NCI-H446 treated with DMSO at 0.1 percent for 48 hours (cell line): ENCODE measurements around the gene DPY19L2.
"Not testable (repeated sequence)": the region's sequence is repeated elsewhere in the genome, so short reads cannot be mapped to it uniquely, and the experiment has no call there.

Experiments
- DNase-seq: peaks from one replicate; lab custom pipeline; 2025; lab: John Stamatoyannopoulos, UW

Gene DPY19L2

DNA sequence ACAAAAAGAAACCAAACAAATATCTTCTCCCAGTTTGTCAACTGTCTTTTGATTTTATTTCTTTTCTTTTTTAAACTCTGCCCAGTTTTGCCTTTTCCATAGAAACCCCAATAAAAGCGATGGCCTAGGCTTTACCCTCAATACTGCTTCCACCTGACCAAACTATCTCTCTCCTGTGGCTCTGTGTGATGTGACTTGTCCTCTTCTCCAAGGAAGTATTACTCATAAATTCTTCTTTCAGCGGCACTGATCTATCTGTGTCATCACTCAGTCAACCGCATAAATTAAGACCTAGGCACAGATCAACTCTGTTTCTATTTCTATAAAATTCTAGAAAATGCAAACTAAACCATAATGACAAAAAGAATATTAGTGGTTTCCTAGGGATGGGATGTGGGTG is 9.8 kb downstream of the DPY19L2 start:
- not testable (repeated sequence) for DNase-seq

DNA sequence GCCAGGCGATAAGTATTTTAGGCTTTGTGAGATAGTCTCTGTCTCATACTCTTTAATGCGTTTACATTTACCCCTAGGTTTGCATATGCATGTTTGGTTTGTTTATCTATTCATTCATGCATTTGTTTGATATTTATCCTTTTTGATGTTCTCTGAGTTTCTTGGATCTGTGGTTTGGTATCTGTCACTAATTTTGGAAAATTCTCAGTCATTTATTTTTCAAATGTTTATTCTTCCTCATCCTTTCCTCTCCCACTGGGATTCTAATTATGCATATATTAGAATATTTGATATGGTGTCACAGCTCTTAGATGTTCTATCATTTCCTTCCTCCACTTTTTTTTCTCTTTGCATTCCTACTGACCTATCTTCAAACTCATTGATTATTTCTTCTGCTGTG is 11.9 kb downstream of the DPY19L2 start:
- not testable (repeated sequence) for DNase-seq

DNA sequence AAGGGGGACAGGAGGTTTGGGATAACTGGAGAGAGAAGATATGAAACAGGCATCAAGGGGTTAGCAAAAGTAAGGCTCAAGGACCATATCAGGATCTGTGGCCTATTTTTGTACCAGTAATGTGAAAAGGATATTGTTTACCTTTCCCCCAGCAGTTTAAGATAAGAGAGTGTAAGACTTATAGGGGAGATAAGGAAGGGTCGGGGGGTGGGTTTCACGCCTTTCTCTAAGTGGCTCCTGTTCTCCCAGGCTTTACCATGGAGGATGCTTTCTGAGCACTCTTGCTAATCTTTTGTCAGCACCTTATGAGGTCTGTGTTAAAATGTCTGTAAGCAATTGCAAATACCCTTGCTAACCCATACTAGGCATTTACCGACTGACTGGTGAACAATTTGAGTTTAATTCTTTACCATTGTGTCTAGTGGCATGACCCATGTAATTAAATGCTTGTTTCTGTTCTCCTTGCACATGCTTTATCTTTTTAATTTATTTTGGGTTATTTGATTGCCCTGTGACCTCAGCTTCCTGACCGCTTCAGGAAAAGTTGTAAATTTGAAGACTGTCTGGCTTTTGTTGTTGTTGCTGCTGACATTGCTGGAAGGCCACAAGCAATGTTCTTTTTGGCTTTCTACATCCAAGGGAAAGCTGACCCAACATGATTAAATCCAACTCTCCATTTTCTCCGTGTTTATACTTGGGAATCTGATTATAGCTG is 12.6 kb downstream of the DPY19L2 start:
- not testable (repeated sequence) for DNase-seq

DNA sequence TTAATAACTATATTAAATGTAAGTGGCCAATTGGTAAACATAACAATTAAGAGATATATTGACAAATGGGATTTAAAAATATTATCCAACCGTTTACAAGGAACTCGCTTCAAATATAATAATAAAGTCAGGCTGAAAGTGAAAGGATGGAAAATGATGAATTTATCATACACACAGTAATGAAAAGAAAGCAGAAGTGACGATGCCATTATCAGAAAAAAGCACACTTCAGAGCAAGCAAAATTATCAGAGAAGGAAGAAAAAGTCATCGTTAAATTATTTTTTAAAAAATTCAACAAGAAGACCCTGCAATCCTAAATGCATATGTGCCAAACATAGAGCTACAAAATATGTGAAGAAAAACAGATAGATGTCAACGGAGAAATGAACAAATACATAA is 13.8 kb downstream of the DPY19L2 start:
- not testable (repeated sequence) for DNase-seq

DNA sequence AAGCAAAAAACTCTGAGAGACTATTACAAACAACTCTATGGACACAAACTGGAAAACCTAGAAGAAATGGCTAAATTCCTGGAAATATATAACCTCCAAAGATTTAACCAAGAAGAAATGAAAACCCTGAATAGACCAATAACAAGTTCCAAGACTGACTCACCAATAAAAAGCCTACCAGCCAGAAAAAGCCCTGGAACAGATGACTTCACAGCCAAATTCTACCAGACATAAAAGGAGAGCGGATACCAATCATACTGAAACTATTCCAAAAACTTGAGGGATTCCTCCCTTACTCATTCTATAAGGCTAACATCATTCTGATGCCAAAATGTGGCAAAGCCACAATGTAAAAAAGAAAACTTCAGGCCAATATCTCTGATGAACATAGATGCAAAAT is 18.8 kb downstream of the DPY19L2 start:
- DNase-seq = not testable (repeated sequence)

DNA sequence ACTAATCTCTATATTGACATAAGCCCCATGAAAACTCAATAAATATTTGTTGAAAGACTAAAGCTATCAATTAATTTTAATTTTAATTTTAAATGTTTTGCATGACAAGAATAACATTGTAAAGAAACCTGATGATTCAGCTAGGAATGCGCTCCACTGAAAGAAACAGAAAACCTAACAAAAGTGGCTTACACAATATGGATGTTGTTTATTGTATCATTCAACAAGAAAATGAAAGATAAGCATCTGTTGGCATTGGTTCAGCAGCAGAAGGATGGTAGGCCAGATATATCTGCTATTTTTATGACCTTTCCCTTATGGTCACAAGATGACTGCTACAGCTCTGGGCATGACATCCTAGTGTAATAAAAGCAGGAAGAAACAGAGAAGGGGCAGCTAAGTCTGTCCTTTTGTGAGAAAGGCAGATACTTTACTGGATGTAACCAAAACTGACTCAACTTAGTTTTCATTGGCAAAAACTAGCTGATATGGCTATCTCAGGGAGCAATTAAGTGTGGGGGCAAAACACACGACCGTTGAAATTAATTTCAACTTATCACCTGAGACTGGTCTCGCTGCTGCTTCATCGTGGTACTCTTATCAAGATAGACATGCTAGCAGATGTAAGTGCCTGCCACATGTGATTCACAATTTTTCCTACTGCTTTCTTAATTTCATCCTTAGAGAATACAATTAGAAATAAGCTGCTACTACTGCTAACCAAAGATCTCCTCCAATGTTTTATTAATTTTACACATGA is 24.7 kb downstream of the DPY19L2 start:
- DNase-seq = not testable (repeated sequence)

DNA sequence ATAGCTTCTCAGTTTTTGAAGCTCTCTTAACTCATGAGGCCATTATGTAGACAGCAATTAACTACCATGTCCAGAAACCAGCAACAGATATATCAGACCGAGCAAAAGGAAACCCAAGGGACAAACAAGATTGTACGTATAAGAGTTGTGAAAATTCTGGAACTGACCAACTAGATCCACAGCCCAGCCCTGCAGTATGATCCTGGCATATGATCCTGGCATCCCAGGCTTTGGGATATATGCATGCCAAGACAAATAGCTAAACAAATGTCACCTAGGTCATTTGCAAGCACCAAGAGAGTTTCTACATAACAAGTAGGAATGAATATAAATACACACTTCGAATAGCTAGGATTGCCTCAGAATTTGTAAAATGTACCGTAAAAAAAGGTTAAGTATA is 44.0 kb downstream of the DPY19L2 start:
- not testable (repeated sequence) for DNase-seq

DNA sequence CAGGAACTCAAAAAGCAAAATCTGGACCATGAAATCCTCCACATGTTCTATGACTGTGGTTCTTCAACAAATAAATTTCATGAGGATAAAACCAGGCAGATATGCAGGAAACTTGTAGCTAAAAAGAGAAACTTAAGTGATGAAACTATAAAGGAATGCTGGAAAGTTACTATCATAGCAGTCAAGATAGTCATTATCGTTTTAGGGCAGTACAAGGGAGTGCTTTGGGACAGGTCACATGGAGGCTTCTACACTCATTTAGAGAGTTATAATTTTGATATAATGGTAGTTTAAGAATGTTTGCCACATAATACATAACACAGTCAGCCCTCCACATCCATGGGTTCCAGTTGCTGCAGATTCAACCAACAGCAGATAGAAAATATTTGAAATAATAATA is 52.7 kb downstream of the DPY19L2 start:
- DNase-seq = not testable (repeated sequence)

DNA sequence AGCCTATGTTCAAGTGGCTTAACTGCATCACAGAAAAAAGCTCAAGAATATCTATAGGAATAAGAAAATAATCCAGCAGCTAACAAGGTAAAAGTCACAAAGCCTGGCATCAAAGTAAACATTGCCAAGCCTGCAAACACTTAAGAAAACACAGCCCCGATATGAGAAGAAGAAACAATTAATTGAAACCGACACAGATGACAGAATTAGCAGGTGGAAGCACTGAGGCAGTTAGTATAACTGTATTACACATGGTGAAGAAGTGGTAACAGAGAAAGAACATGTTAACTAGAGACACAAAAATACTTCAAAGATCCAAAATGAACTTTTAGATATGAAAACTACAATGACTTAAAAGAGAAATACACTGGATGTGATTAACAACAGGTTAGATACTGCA is 57.0 kb downstream of the DPY19L2 start:
- not testable (repeated sequence) for DNase-seq

DNA sequence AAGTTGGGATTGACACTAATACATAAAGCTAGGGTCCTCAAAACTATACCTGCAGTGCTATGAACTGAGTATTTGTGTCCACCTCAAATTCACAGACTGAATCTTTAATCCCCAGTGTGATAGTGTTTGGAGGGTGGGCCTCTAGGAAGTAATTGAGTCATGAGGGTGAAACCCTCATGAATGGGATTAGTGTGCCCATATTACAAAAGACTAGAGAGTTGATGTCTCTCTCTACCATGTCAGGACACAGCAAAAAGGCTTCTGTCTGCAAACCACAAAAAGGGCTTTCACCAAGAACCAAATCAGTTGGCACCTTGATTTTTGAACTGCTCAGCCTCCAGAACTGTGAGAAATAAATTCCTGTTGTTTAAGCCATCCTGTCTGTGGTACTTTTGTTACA is 59.0 kb downstream of the DPY19L2 start:
- not testable (repeated sequence) for DNase-seq

DNA sequence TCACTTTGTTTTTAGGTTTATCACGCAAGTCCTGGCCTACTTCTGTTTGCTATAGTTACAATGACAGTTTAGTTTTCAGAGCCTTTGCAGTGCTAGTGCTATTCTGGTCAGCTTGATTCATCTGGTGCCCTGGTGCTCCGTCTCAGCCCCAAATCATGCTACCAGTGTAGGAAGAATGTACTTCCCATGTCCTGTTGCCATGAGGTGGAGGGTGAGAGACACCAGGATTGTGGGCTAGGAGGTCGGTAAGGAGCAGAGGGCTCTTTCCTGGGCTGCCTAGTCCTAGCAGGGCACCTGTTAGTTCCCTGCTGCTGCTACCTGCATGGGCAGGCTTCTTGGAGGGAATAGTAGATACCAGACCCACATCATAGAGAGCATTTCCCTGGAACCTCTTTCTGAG is 63.3 kb downstream of the DPY19L2 start:
- DNase-seq = not testable (repeated sequence)

DNA sequence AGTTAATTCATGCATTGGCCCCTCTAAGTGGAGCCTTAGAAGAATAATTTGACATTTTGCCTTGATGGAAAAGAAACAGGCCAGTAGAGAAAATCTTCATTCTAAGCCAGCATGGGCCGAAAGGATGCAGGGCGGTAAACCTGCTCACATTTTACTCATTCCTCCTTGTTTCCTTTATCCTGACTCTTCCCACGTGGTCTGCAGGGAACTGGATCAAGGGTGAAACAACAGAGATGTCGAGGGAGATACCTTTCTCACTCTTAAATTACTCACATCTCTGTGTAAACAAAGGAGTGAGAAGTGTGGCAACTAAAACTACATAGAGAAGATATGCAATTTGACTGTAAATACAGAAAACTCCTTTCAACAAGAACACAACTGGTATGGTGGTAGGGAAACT is 73.5 kb downstream of the DPY19L2 start:
- DNase-seq = not testable (repeated sequence)

DNA sequence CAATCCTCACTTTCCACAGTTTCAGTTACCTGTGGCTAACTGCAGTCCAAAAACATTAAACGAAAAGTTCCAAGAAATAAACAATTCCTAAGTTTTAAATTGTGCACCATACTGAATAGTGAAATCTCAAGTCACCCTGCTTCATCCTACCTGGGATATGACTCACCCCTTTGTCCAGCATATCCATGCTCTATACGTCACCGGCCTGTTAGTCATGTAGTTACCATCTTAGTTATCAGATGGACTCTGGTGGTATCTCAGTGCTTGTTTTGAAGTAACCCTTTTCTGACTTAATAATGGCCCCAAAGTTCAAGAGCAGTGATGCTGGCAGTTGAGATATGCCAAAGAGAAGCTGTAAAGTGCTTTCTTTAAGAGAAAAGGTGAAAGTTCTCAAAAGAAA is 83.9 kb downstream of the DPY19L2 start:
- DNase-seq = not testable (repeated sequence)

DNA sequence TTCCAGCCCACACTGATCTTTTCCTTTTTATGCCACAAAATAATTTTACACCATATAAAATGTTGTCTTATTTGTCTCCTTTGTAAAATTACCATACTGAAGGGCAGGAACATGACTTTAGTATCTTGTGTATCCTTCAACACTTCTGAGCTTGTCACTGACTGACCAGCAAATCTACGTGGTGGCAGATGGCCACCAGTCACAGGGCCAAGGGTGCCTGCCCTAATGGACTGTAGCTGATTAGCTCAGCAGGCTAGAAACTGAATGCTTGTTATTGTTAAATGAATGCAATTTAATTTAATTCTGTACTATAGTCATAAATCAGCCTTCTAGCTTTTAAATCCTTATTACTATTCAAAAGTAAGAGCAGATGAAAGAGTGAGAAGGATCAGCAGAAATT is 85.0 kb downstream of the DPY19L2 start:
- DNase-seq = not testable (repeated sequence)

DNA sequence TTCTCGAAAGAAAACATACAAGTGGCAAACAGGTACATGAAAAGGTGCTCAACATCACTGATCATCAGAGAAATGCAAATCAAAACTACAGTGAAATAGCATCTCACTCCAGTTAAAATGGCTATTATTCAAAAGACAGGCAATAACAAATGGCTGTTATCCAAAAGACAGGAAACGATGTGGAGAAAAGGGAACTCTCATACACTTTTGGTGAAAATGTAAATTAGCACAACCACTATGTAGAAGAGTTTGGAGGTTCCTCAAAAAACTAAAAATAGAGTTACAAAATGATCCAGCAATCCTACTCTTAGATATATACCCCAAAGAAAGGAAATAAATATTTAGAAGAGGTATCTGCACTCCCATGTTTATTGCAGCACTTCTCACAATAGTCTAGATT is 90.7 kb downstream of the DPY19L2 start:
- DNase-seq = not testable (repeated sequence)

DNA sequence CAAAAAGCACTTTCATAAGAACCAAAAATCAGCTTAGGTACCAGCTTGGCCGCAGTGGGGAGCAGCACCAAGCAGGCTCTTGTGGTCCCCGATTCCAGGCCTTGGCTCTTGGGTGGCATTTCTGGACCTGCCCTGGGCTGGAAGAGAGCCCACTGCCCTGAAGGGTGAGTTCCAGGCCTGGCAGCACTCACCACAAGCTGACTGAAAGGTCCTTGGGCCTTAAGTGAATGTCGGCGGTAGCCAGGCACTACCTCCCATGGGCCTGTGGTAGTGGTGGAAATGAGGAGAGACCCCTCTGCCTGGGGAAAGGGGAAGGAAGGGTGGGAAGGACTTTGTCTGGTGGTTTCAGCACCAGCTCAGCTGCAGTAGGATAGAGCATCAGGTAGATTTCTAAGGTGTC is 96.3 kb downstream of the DPY19L2 start:
- DNase-seq = not testable (repeated sequence)

DNA sequence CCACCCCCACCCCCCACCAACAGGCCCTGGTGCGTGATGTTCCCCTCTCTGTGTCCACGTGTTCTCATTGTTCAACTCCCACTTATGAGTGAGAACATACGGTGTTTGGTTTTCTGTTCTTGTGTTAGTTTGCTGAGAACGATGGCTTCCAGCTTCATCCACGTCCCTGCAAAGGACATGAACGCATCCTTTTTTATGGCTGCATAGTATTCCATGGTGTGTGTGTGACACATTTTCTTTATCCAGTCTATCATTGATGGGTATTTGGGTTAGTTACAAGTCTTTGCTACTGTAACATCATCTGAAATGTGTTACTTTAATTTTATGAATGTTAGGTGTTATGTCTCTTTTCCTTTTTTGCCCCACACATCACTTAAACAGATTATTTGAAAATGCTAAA is 109.8 kb downstream of the DPY19L2 start:
- not testable (repeated sequence) for DNase-seq

DNA sequence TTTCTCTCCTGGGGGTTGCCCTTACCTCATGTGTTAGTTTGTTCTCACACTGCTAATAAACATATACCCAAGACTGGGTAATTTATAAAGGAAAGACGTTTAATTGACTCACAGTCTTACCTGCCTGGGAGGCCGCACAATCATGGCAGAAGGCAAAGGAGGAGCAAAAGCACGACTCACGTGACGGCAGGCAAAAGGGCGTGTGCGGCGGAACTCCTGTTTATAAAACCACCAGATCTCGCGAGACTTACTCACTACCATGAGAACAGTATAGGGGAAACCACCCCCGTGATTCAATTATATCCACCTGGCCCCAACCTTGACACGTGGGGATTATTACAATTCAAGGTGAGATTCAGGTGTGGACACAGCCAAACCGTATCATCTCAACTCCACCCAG is 116.9 kb downstream of the DPY19L2 start:
- DNase-seq = not testable (repeated sequence)

DNA sequence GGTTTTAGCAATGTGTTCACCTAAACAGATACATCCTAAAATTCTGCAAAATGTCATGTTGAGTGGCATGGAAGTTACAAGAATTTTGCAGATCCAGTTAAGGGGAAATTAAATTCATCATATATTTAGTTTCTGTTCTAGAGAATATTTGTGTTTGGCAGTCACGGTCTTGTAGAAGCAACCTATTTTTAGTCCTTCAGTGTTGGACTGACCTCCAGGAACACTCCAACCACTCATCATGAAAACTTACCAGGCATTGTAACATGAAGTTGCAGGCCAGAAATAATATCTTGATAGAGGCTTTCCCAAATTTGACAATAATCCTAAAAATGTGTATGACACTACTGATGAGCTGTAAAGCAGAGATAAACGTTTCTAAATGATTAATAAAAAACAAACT is 119.3 kb downstream of the DPY19L2 start:
- not testable (repeated sequence) for DNase-seq

DNA sequence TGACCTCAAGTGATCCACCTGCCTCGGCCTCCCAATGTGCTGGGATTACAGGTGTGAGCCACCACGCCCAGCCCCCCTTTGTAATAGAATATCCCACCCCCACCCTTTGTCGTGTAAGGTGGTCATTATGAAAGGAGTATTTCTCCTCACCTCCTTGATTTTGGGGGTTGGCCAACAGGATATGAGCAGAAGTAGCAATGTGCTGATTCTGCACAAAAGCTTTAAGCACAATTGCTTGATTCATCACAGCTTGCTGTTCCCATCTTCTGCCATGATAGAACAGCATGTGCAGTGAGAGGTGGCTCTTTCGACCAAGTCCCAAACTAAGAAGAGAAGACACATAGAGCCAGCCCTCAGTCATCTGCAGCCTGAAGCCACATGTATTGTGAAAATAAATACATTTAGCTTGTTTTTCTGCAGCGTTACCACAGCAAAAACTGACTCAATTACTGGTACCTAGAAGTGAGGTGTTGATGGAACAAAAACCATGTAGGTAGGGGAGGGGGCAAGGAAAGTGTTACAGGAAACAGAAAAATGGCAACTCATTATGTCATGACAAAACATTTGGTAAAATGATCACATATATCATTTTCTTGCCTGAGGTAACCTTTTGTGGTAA is 122.9 kb downstream of the DPY19L2 start:
- DNase-seq = not testable (repeated sequence)

DNA sequence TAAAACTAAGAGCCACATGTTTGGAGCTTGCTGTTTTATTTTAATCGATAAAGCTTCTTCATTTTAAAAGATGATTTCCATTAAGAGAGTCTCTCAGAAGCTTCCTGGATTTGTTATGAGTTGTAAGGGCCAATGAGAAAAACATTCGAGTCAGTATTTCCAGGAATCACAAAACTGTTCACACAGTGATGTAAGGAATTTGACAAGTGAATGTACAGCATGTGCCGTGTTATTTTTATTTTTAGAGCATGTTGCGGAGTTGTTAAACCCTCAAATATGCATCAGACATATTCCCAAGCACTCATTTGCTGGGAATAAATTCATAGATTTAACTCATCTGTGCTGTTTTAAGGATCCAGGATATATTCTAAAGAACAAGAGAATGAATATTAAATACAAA is 129.6 kb downstream of the DPY19L2 start:
- DNase-seq = not testable (repeated sequence)

DNA sequence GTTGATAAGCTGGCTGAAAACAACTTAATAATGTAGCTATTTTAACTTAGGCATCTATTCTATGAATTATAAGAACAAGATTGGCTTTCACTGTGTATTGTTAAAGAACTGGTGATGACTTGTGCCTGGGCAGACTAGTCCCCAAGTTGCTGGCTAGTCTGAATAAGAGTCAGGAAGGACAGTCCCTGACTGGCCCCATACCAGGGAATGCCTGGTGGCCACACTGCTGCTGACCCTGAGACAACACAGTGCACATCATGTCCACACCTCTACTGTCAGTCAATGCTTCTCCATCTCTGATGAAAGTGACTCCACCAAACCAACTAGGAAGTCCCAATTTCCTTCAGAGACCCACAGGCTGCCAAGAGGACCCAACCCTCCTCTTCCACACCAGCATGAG is 130.5 kb downstream of the DPY19L2 start:
- not testable (repeated sequence) for DNase-seq

DNA sequence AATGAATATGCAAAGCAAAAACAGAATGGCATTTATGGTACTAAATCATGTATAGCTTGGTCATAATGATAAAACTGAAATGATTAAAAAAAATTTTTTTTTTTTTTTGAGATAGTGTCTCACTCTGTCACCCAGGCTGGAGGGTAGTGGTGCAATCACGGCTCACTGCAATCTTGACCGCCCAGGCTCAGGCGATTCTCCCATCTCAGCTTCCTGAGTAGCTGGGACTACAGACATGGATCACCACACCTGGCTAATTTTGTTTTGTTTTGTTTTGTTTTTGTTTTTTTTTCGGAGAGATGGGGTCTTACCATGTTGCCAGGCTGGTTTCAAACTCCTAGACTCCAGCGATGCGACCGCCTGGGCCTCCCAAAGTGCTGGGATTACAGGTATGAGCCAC is 138.7 kb downstream of the DPY19L2 start:
- not testable (repeated sequence) for DNase-seq
